ENCODE results near the gene CHST11.

CHST11 gene

DNA sequence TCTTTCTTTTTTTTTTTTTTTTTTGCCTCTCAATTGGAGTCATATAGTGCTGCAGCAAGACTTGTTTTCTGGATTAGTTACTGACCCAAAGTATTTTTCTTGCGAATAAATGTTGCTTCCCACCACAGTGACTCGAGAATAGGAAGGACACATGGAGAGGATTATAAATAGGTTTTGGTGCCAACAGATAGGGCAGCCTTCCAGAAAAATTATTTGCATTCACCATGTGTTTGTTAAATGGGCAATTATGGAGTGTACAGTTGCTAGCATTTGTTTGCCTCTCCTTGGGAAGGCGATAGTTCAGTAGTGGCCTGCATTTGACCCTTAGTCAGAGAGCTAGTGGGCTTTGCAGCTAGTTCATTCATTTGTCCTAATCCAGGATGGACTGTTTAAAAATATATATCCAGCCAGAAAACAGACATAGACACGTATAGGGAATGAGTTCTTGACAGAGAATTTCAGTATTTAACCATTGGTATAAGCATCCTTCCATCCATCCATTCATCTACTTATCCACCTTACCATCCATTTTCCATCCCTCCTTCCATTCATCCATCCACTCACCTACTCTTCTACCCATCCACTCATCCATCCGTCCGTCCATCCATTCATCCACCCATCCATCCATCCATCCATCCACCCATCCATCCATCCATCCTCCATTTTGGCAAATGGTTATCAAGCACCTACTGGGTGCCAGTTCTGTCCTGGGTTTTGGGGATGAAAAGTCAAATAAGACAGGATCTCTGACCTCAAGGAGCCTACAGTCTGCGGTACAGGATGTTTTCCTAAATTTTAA, 67.5 kb downstream of the CHST11 start:
- TF ChIP-seq, protein P1, sequence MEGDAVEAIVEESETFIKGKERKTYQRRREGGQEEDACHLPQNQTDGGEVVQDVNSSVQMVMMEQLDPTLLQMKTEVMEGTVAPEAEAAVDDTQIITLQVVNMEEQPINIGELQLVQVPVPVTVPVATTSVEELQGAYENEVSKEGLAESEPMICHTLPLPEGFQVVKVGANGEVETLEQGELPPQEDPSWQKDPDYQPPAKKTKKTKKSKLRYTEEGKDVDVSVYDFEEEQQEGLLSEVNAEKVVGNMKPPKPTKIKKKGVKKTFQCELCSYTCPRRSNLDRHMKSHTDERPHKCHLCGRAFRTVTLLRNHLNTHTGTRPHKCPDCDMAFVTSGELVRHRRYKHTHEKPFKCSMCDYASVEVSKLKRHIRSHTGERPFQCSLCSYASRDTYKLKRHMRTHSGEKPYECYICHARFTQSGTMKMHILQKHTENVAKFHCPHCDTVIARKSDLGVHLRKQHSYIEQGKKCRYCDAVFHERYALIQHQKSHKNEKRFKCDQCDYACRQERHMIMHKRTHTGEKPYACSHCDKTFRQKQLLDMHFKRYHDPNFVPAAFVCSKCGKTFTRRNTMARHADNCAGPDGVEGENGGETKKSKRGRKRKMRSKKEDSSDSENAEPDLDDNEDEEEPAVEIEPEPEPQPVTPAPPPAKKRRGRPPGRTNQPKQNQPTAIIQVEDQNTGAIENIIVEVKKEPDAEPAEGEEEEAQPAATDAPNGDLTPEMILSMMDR (IDR thresholded peaks at IDR 0.05) = no peak

DNA sequence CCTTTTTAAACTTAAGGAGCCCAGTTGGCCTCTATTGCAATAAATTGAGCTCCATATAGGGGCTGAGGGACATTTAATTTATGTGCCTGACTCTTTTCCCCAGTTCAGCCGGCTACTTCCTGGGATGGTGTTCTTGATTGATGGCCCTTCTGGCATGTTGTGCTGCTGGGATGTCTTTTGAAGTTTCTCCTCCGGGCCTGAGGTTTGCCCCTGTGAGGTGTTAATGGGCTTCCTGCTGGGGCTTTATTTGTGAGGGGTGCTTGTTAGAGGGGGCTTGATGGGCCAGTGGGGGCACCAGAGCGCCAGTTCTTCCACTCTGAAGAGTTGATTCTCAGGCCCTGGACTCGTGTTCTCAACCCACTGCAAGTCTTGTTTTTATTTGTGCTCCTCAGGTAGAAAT, 69.6 kb downstream of the CHST11 start:
- TF ChIP-seq, protein P1 (IDR thresholded peaks at IDR 0.05) = no peak

DNA sequence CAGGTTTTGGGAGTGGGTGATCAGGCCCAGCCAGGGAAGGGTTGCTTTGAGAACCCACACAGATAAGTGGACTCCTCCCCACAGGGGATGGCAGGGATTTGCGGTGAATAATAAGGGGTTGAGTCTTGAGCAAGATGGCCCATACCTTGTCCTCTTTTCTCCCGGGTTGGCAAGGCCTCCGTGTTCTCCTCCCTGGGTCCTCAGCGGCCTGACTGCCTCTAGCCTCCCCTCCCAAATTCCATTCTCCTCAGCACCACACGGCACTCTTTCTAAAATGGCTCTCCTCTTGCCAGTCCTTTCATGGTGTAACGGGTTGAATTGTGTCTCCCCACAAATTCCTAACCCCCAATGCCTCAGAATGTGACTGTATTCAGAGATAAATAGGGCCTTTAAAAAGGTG, 70.0 kb downstream of the CHST11 start:
- TF ChIP-seq, protein P1 (IDR thresholded peaks at IDR 0.05) = no peak

DNA sequence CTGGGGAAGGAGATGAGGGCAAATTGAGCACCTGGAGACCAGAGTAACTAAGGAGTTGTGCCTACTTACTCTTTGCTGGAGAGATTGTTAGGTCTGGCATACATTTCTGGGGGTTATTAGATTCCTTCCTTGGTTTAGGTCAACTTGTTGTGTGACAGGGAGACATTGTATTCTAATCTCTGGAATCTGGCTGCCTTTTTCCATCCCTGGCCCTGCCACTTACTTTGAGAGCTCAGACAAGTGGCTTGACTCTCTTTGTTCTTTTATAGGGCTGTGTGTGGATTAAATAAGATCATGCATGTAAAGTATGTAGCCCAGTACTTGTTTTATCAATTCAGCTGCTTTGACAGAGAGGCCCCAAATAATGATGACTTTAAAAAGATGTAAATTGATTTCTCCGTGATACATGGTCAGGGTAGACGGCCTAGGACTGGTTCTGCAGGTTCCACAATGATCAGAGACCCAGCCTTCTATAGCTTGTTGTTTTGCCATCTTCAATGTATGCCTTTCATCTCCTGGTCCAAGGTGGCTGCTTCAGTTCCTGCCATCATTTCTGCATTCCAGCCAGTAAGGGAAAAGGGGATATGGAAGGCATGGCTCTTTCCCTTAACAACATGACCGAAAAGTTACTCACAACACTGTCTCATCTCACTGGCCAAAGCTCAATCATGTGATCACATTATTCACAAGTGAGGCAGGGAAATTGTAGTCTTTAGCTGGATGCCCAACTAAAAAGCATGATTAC, 72.6 kb downstream of the CHST11 start:
- TF ChIP-seq, protein P1 (IDR thresholded peaks at IDR 0.05) = no peak

DNA sequence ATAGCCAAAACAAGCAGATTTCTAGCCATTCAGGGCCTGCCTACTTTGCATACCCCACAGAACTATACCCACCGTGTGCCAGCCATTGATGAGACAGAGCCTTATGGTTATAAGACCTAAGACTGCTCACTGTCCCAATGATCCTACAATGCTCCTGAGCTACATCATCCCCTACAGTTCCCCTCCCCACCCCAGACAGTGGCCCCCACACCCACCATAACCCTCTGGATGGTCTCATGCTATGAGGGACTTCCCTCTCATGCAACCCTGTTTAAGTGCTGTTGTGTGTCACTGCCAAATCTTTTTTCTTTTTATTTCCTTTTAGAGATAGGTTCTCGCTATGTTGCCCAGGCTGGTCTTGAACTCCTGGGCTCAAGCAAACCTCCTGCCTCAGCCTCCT, 75.9 kb downstream of the CHST11 start:
- TF ChIP-seq, protein P1 (IDR thresholded peaks at IDR 0.05) = no peak

DNA sequence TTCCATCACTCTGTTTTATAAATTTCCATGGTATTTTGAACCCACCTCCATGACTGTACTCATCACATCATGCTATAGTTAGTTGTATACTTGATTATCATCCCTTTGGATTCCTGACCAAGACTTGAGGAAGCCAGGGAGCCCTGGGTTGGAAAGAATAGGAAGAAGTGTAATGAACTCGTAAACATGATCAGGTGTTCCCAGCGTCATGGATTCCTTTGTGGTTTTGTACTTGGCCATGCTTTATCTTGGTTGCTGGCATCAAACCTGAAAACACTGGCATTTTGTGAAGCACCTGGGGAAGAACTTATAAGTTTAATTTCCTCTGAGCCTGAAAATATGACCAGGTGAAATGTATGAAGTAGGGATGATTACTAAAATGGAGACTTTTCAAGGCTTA, 76.4 kb downstream of the CHST11 start:
- TF ChIP-seq, protein P1 (IDR thresholded peaks at IDR 0.05) = no peak

DNA sequence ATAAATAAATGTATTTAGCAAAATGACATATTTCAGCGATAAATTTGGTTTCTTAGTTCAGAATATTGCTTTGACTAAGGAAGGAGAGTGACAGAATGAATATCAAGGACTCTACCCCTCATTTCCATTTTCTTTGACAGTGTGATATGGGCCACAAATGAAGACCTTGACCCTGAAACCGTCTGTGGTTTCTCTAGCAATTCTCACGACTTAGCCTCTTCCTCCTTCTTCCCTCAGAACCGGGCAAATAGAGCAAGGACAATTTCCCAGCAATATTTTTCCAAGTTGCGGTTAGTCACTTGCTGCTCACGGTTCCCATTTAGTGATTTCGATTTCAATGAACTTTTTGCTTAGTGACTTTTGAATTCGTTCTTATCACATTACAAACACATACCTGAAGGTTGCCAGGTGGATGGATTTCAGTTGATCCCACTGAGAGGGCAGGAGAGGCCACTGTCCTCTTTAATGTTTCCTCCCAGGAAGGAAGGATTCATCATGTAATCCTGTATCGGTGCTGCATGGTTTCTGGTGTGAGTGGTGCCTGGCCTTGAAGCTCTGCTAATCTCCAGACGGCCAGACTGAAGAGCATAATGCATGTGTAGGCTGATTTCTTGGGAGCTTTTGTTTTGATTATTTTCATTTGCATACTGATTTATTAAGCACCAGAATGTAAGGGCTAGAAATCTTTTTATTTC, 77.6 kb downstream of the CHST11 start:
- TF ChIP-seq, protein P1 (IDR thresholded peaks at IDR 0.05) = no peak
